K562 (cell line): ENCODE measurements around the gene SETMAR. TPM values are rescaled to one million over a fixed set of nuclear protein-coding genes. Genes with fewer than 3 reads are reported as not detected.

ENCODE experiments used
- ASH1L ChIP-seq: fragments of 450-650 bp; IDR thresholded peaks from 2 replicates; pipeline ENCODE4 v1.6.1; 2018; ENCODE audit warnings: borderline replicate concordance, mild to moderate bottlenecking, low read depth; ENCODE audit not compliant: partially characterized antibody
- CBX3 ChIP-seq, 2 experiments: IDR thresholded peaks; 1 replicate in 1 of 2; 2 replicates in 1 of 2; pipeline ENCODE4 v1.6.1; 2012; ENCODE audit warnings: inconsistent platforms in 2 of 2, low read length in 2 of 2, borderline replicate concordance in 1 of 2, control low read depth in 1 of 2
- CREB5 ChIP-seq: fragments of 250-450 bp; sonication (Bioruptor Pico); IDR thresholded peaks from 2 replicates; pipeline ENCODE4 v1.5.0; 2020; ENCODE audit warnings: mild to moderate bottlenecking
- FOXM1 ChIP-seq, 2 experiments: fragments of 450-650 bp in 1 of 2; sonication (generic) in 1 of 2; formaldehyde crosslinking in 1 of 2; IDR thresholded peaks; 2 replicates each; pipeline versions ENCODE4 v1.6.1 to v1.9.0; 2017 to 2022; ENCODE audit warnings: low read depth in 2 of 2, mild to moderate bottlenecking in 2 of 2, missing genetic modification reagents in 1 of 2, moderate library complexity in 1 of 2
- HIVEP1 ChIP-seq: fragments of 250-450 bp; sonication (Bioruptor Pico); IDR thresholded peaks from 2 replicates; pipeline ENCODE4 v1.4.0; 2020; ENCODE audit warnings: mild to moderate bottlenecking
- HMG20B ChIP-seq: fragments of 250-450 bp; sonication (Bioruptor Pico); IDR thresholded peaks from 2 replicates; pipeline ENCODE4 v1.5.0; 2021; ENCODE audit warnings: mild to moderate bottlenecking
- ILK ChIP-seq: fragments of 450-650 bp; IDR thresholded peaks from 2 replicates; pipeline ENCODE4 v1.6.1; 2016; ENCODE audit warnings: missing genetic modification characterization, low read depth, mild to moderate bottlenecking, missing compliant biosample characterization, moderate library complexity, borderline replicate concordance
- JUN ChIP-seq, 2 experiments: sonication (generic) in 1 of 2; formaldehyde crosslinking in 1 of 2; IDR thresholded peaks; 2 replicates each; pipeline versions ENCODE4 v1.6.1 to v1.8.0; 2012 to 2022; ENCODE audit warnings: borderline replicate concordance in 2 of 2, mild to moderate bottlenecking in 2 of 2, improper control_type of control experiment in 1 of 2, low read depth in 1 of 2, low read length in 1 of 2, missing genetic modification reagents in 1 of 2
- KAT7 ChIP-seq: sonication (generic); formaldehyde crosslinking; IDR thresholded peaks from 2 replicates; pipeline ENCODE4 v1.8.0; 2022; ENCODE audit warnings: missing genetic modification reagents, mild to moderate bottlenecking, borderline replicate concordance
- MEF2D ChIP-seq: conservative IDR thresholded peaks from 2 replicates; pipeline ENCODE4 v1.6.1; 2016; ENCODE audit warnings: low read depth, missing genetic modification characterization, missing compliant biosample characterization
- MLX ChIP-seq, 2 experiments: fragments of 450-650 bp in 1 of 2; sonication (generic) in 1 of 2; formaldehyde crosslinking; conservative IDR thresholded peaks; 2 replicates each; pipeline versions ENCODE4 v1.4.0 to v1.8.1; 2020 to 2022; ENCODE audit warnings: mild to moderate bottlenecking in 1 of 2, missing genetic modification reagents in 1 of 2
- POLR3G ChIP-seq: IDR thresholded peaks from 2 replicates; pipeline ENCODE4 v1.6.1; 2011; ENCODE audit not compliant: insufficient read length, insufficient replicate concordance; ENCODE audit errors: extremely low read depth
- PURB ChIP-seq: sonication (generic); formaldehyde crosslinking; IDR thresholded peaks from 2 replicates; pipeline ENCODE4 v1.9.0; 2021; ENCODE audit warnings: low read depth, mild to moderate bottlenecking, missing genetic modification reagents
- RBM14 ChIP-seq: fragments of 200-400 bp; formaldehyde crosslinking; IDR thresholded peaks from 2 replicates; pipeline ENCODE4 v1.6.1; 2018; ENCODE audit warnings: low read depth, mild to moderate bottlenecking, low read length, moderate library complexity, borderline replicate concordance; ENCODE audit not compliant: insufficient read depth
- RNF2 ChIP-seq: sonication (generic); IDR thresholded peaks from 2 replicates; pipeline ENCODE4 v1.6.1; 2016
- SAFB ChIP-seq: fragments of 200-400 bp; formaldehyde crosslinking; IDR thresholded peaks from 2 replicates; pipeline ENCODE4 v1.6.1; 2017; ENCODE audit warnings: low read depth, low read length, borderline replicate concordance
- SNAPC5 ChIP-seq: fragments of 250-450 bp; sonication (Bioruptor Pico); IDR thresholded peaks from 2 replicates; pipeline ENCODE4 v1.8.0; 2021; ENCODE audit warnings: moderate library complexity, mild to moderate bottlenecking, inconsistent platforms
- SPI1 ChIP-seq: IDR thresholded peaks from 2 replicates; pipeline ENCODE4 v1.6.1; 2011; ENCODE audit warnings: low read depth, low read length, control low read depth, borderline replicate concordance
- TFAP4 ChIP-seq: sonication (generic); formaldehyde crosslinking; IDR thresholded peaks from 2 replicates; pipeline ENCODE4 v1.8.0; 2022; ENCODE audit warnings: missing genetic modification reagents, mild to moderate bottlenecking, moderate library complexity, borderline replicate concordance
- TGIF2 ChIP-seq: sonication (generic); formaldehyde crosslinking; IDR thresholded peaks from 2 replicates; pipeline ENCODE4 v1.8.1; 2022; ENCODE audit warnings: mild to moderate bottlenecking, missing genetic modification reagents, moderate library complexity
- ZC3H8 ChIP-seq: fragments of 450-650 bp; IDR thresholded peaks from 2 replicates; pipeline ENCODE4 v1.6.1; 2017
- ZNF174 ChIP-seq: fragments of 250-450 bp; sonication (Bioruptor Pico); IDR thresholded peaks from 2 replicates; pipeline ENCODE4 v1.4.0; 2020; ENCODE audit warnings: mild to moderate bottlenecking
- ZNF24 ChIP-seq: fragments of 450-650 bp; IDR thresholded peaks from 2 replicates; pipeline ENCODE4 v1.6.1; 2016
- ZNF436 ChIP-seq: fragments of 250-450, 450-650 bp; sonication (Bioruptor Pico); formaldehyde crosslinking; IDR thresholded peaks from 2 replicates; pipeline ENCODE4 v1.7.0; 2020; ENCODE audit warnings: mild to moderate bottlenecking
- ZNF778 ChIP-seq: fragments of 450-650 bp; formaldehyde crosslinking; IDR thresholded peaks from 2 replicates; pipeline ENCODE4 v1.4.0; 2020; ENCODE audit warnings: mild to moderate bottlenecking, moderate library complexity
- polyA plus RNA-seq, 8 experiments: library from polyadenylated mRNA; depleted of rRNA in 4 of 8; stranded (reverse) in 5 of 8; unstranded in 3 of 8; fragments of >200 nt; fragmentation: Nextera tagmentation in 2 of 8; fragmentation: Illumina TruSeq in 1 of 8; extraction: Ambion mirVana in 2 of 8; extraction: Trizol in 1 of 8; gene quantifications; 2 replicates each; pipeline versions ENCODE4 v1.2.1 to v1.2.3, GENCODE V29; 2011 to 2014; ENCODE audit warnings: inconsistent platforms in 1 of 8, missing spikeins in 1 of 8
- total RNA-seq, 7 experiments: library from RNA; depleted of rRNA in 6 of 7; stranded (reverse); fragments of >200 nt in 6 of 7; fragmentation: Illumina TruSeq in 2 of 7; extraction: Trizol in 2 of 7; gene quantifications; 2 replicates each; pipeline versions ENCODE4 v1.2.1 to v1.2.3, GENCODE V29; 2011 to 2021; ENCODE audit warnings: low replicate concordance in 1 of 7

Gene SETMAR
- total and polyA plus RNA-seq, 9 of the 15 experiments (the other 6 are each of a cell fraction or from before 2014, with no cell fraction given): 5.5 to 25.1 (median 18.2) TPM

- TF ChIP-seq MEF2D (tag): no peak
- no peak for TF ChIP-seq SAFB
- TF ChIP-seq POLR3G: no peak
- no peak for TF ChIP-seq JUN (IDR thresholded peaks at IDR 0.05; ENCODE audit: borderline replicate concordance, low read depth, low read length)
- peak; percentile 84; the same call in 1 of the 2 replicates for TF ChIP-seq JUN (CRISPR knock-in tag; IDR thresholded peaks at IDR 0.05; ENCODE audit: borderline replicate concordance)
- no peak for TF ChIP-seq HIVEP1 (CRISPR knock-in tag)
- TF ChIP-seq RBM14: no peak
- TF ChIP-seq FOXM1 (IDR thresholded peaks at IDR 0.05; ENCODE audit: low read depth): 0 out of 2 replicates have a peak, but pooled peaks have one; percentile 21
- no peak for TF ChIP-seq FOXM1 (CRISPR knock-in tag; IDR thresholded peaks at IDR 0.05; ENCODE audit: low read depth)
- no peak for TF ChIP-seq HMG20B (CRISPR knock-in tag)
- TF ChIP-seq RNF2: no peak; the same call in 1 of the 2 replicates
- TF ChIP-seq ZNF24: peak; percentile 66; the same call in 1 of the 2 replicates
- TF ChIP-seq ZNF436 (CRISPR knock-in tag): no peak
- TF ChIP-seq TGIF2 (CRISPR knock-in tag): no peak
- TF ChIP-seq SPI1: no peak
- no peak for TF ChIP-seq CREB5 (CRISPR knock-in tag)
- no peak for TF ChIP-seq SNAPC5 (CRISPR knock-in tag)
- no peak for TF ChIP-seq ILK (tag)
- TF ChIP-seq ZNF778 (CRISPR knock-in tag): no peak
- TF ChIP-seq PURB (CRISPR knock-in tag): no peak
- no peak for TF ChIP-seq MLX (CRISPR knock-in tag; conservative IDR thresholded peaks at IDR 0.05)
- TF ChIP-seq KAT7 (CRISPR knock-in tag): no peak
- no peak for TF ChIP-seq ASH1L
- 0 out of 2 replicates have a peak, but pooled peaks have one; percentile 27 for TF ChIP-seq ZNF174 (CRISPR knock-in tag)
- no peak for TF ChIP-seq CBX3 (IDR thresholded peaks at IDR 0.05; ENCODE audit: borderline replicate concordance in 1 of 2, low read length in 2 of 2)
- TF ChIP-seq TFAP4 (CRISPR knock-in tag): no peak
- TF ChIP-seq ZC3H8: no peak
Measured at GRCh38 chr3:4351164-4351855, 48.1 kb downstream of the SETMAR start (continued).
